Activated T-helper 1 cell treated with anti-CD3 and anti-CD28 coated beads, Interleukin-12 subunit alpha, Interleukin-12 subunit beta, Interleukin-2, Interleukin-4 antibody, amounts not matched to agents 30 ng/mL and 10 ng/mL and 1 ng/mL, durations not matched to agents 14 hours and 24 hours and 36 hours (primary cell): ENCODE data around the gene UVSSA. TPM values are rescaled to one million over a fixed set of nuclear protein-coding genes. Genes with fewer than 3 reads are reported as not detected.

ENCODE experiments used
- total RNA-seq: library from RNA; stranded (reverse); gene quantifications from 2 replicates; pipeline ENCODE4 v1.2.3, GENCODE V29; 2022

The UVSSA gene
- total RNA-seq, 1 donor from 2014 or later: 25.8 TPM

Other genes starting within 250 kb of the UVSSA start
- gene RNF212, start 233.6 kb upstream of the UVSSA start, total RNA-seq: 0.93 and 1.5 TPM in 2 replicates
- 12.1 and 16.3 TPM in 2 replicates for gene SPON2, start 174.6 kb upstream of the UVSSA start, total RNA-seq
- 203 and 206 TPM in 2 replicates for gene CTBP1, start 98.1 kb upstream of the UVSSA start, total RNA-seq
- 67.1 and 68.1 TPM in 2 replicates for gene MAEA, start 57.3 kb upstream of the UVSSA start, total RNA-seq
- not detected in 2 replicates for gene NKX1-1, start 59.2 kb downstream of the UVSSA start, total RNA-seq